OCI-LY7 (cell line): ENCODE measurements around the gene CDH16.

Experiments used
- EZH2phosphoT487 ChIP-seq: fragments of 200-600 bp; sonication (generic); IDR thresholded peaks from 2 replicates; pipeline ENCODE4 v1.6.1; 2018; ENCODE audit warnings: low read depth, borderline replicate concordance, mild to moderate bottlenecking, mixed run types, antibody characterized with exemption, low read length, moderate library complexity, mixed read lengths
- TF ChIP-seq, protein P1 (sequence below): fragments of 200-600 bp; sonication (generic); conservative IDR thresholded peaks from 2 replicates; pipeline ENCODE4 v1.5.1; 2014; ENCODE audit warnings: mild to moderate bottlenecking, antibody characterized with exemption, low read length, moderate library complexity, mixed read lengths

DNA sequence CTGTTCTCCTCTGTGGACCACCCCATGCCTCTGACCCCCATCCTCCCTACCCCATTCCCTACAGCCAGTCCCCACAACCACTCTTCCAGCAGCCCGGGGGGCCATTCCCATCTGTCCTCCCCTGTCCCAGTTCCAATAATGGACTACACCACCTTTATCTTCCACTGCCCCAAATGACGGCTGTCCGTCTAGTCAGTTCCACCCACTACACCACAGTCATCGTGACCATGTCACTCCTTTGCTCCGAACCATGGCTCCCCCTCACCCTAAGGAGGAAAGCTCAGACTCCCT is 23.1 kb downstream of the CDH16 start:
- TF ChIP-seq, protein P1, sequence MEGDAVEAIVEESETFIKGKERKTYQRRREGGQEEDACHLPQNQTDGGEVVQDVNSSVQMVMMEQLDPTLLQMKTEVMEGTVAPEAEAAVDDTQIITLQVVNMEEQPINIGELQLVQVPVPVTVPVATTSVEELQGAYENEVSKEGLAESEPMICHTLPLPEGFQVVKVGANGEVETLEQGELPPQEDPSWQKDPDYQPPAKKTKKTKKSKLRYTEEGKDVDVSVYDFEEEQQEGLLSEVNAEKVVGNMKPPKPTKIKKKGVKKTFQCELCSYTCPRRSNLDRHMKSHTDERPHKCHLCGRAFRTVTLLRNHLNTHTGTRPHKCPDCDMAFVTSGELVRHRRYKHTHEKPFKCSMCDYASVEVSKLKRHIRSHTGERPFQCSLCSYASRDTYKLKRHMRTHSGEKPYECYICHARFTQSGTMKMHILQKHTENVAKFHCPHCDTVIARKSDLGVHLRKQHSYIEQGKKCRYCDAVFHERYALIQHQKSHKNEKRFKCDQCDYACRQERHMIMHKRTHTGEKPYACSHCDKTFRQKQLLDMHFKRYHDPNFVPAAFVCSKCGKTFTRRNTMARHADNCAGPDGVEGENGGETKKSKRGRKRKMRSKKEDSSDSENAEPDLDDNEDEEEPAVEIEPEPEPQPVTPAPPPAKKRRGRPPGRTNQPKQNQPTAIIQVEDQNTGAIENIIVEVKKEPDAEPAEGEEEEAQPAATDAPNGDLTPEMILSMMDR, result no peak
- no peak for TF ChIP-seq EZH2phosphoT487
